MCF 10A (cell line): ENCODE data around the gene FAM3D. TPM values are rescaled to one million over a fixed set of nuclear protein-coding genes. Genes with fewer than 3 reads are reported as not detected.

Experiments used
- BruUV-seq: library from RNA; stranded (reverse); fragments of 400-500 nt; replicated peaks from 2 replicates; lab custom pipeline; 2021; lab: Mats Ljungman, UMichigan
- CTCF ChIA-PET: fragments of 300-600 bp; sonication (Branson Sonifier 250); formaldehyde crosslinking; extraction: SDS; loops from one replicate; lab custom pipeline; 2021; ENCODE audit warnings: antibody characterized with exemption, inconsistent platforms; lab: Yijun Ruan, JAX
- POLR2A ChIA-PET: fragments of 300-600, 350-650 bp; sonication (Branson Sonifier 250); formaldehyde crosslinking; extraction: SDS; loops from one replicate; lab custom pipeline; 2020; ENCODE audit warnings: antibody characterized with exemption, inconsistent platforms; lab: Yijun Ruan, JAX
- DNase-seq: peaks from one replicate; pipeline ENCODE4 v3.0.0-alpha.2; 2018; ENCODE audit not compliant: unreplicated experiment
- H3K27ac Mint-ChIP-seq: one replicate; pipeline ENCODE4 v1.8.0; 2022; ENCODE audit warnings: mild to moderate bottlenecking, low read depth, mixed read lengths; ENCODE audit not compliant: unreplicated experiment
- H3K27me3 Mint-ChIP-seq: one replicate; pipeline ENCODE4 v1.8.0; 2022; ENCODE audit warnings: mixed read lengths; ENCODE audit not compliant: insufficient read depth, unreplicated experiment
- H3K36me3 Mint-ChIP-seq: one replicate; pipeline ENCODE4 v1.8.0; 2022; ENCODE audit warnings: mild to moderate bottlenecking, moderate library complexity, mixed read lengths; ENCODE audit not compliant: insufficient read depth, unreplicated experiment
- H3K4me1 Mint-ChIP-seq: one replicate; pipeline ENCODE4 v1.8.0; 2022; ENCODE audit warnings: mixed read lengths; ENCODE audit not compliant: insufficient read depth, unreplicated experiment
- H3K4me3 Mint-ChIP-seq: one replicate; pipeline ENCODE4 v1.8.0; 2022; ENCODE audit warnings: mild to moderate bottlenecking, moderate library complexity, mixed read lengths; ENCODE audit not compliant: unreplicated experiment
- H3K9me3 Mint-ChIP-seq: one replicate; pipeline ENCODE4 v1.8.0; 2022; ENCODE audit warnings: mixed read lengths; ENCODE audit not compliant: unreplicated experiment
- CTCF ChIP-seq: fragments of 200-600 bp; IDR thresholded peaks from one replicate; pipeline ENCODE4 v1.8.0; 2022; ENCODE audit warnings: antibody characterized with exemption, mild to moderate bottlenecking; ENCODE audit not compliant: unreplicated experiment
- intact Hi-C: fragments of 100-400 bp; cut with micrococcal nuclease; formaldehyde crosslinking; loops from 2 replicates; pipeline ENCODE4 v1.14.1; 2022
- total RNA-seq: library from RNA; stranded (reverse); gene quantifications from 2 replicates; pipeline ENCODE4 v1.2.3, GENCODE V29; 2022

The FAM3D gene
- total RNA-seq, 1 experiment from 2014 or later = not detected

DNA sequence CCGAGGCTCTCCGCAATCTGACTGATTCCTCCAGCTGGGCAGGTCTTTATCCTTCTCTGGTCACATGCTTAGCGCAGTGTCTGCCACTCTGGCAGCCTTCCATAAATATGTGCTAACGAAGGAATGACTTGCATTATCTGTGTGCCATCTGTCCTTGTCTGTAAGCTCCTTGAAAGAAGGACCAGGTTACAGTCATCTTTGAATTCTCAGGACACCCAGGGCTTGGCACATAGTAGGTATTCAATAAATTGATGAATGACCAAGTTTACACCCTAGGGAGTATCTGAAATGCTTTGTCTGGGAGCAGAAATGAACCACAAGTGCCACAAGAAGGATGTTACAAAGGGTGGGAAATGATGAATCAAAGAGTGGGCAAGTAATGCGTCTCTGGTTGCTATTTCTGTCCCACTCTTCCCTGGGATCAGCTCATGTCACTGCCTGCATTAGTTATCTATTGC lies 16.5 kb upstream of the FAM3D start:
- intact Hi-C loops = no loop called here
- Mint-ChIP-seq H3K4me1 (no peaks in the 10 kb centered on the region), H3K4me3 (no peak overlapping the region), H3K36me3 (peaks cover 4% of the 10 kb centered on the region), H3K9me3 (peaks cover 9% of the 10 kb centered on the region), H3K27me3 (peaks cover 20% of the 10 kb centered on the region), H3K27ac (no peak overlapping the region)
- no peak for TF ChIP-seq CTCF
- POLR2A ChIA-PET = no interaction called here
- BruUV-seq = no TSS peak
- no peak for DNase-seq
- CTCF ChIA-PET = interaction anchor here (0.5 to 1.1 kb wide), 4 partner anchors 43 to 1175 kb away, joined by 3 to 4 read pairs (median 4); no protein-coding TSS in a partner anchor

DNA sequence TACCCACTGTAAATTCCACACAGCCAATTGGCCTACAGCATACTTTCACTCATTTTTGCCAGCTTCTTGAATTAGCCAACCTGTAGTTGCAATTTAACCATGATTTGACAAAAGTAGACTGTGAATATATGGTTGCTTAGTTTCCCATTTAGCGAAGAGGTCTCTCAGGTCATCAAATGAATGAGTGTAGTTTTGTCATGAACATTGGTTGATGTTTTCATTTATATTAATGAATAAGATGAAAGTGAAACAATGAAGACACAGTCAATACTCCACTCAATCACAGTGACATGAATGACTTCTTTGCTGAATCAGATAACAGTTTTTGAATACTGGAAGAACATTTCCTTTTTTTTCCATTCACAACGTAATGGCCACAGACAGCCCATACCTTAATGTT lies 15.3 kb upstream of the FAM3D start:
- H3K4me1 Mint-ChIP-seq = no peaks in the 10 kb centered on the region

GRCh38 chr3:58680879-58681525 lies 14.4 kb upstream of the FAM3D start:
- BruUV-seq = no TSS peak
- no peaks in the 10 kb centered on the region for H3K9me3 Mint-ChIP-seq
- CTCF ChIA-PET = no interaction called here

More for the DNA sequence above, 15.3 kb upstream of the FAM3D start:
- intact Hi-C loops = no loop called here
- H3K36me3 Mint-ChIP-seq = peaks cover 4% of the 10 kb centered on the region
- TF ChIP-seq CTCF = no peak
- no TSS peak for BruUV-seq
- no peak for DNase-seq
- POLR2A ChIA-PET = interaction anchor here (0.7 kb wide), 1 partner anchor 459 kb away, joined by 5 read pairs; no protein-coding TSS in a partner anchor
- peaks cover 8% of the 10 kb centered on the region for H3K9me3 Mint-ChIP-seq
- CTCF ChIA-PET = interaction anchor here (0.7 to 1.1 kb wide), 2 partner anchors 42 to 1781 kb away, joined by 4 read pairs; no protein-coding TSS in a partner anchor
- H3K27ac Mint-ChIP-seq = no peak overlapping the region
- no peak overlapping the region for H3K4me3 Mint-ChIP-seq
- peaks cover 29% of the 10 kb centered on the region for H3K27me3 Mint-ChIP-seq

More at GRCh38 chr3:58680879-58681525, 14.4 kb upstream of the FAM3D start:
- no peak overlapping the region for H3K27ac Mint-ChIP-seq
- POLR2A ChIA-PET = no interaction called here
- DNase-seq = no peak
- TF ChIP-seq CTCF = no peak
- no peaks in the 10 kb centered on the region for H3K4me1 Mint-ChIP-seq
- H3K4me3 Mint-ChIP-seq = no peak overlapping the region
- peaks cover 30% of the 10 kb centered on the region for H3K27me3 Mint-ChIP-seq
- intact Hi-C loops = no loop called here
- H3K36me3 Mint-ChIP-seq = no peaks in the 10 kb centered on the region
